Glomerular visceral epithelial cell (primary cell): ENCODE measurements around the gene MMAB.

Experiments
- DNase-seq: peaks from one replicate; pipeline ENCODE4 v3.0.0-alpha.2; 2016; ENCODE audit errors: extremely low spot score

MMAB gene

DNA sequence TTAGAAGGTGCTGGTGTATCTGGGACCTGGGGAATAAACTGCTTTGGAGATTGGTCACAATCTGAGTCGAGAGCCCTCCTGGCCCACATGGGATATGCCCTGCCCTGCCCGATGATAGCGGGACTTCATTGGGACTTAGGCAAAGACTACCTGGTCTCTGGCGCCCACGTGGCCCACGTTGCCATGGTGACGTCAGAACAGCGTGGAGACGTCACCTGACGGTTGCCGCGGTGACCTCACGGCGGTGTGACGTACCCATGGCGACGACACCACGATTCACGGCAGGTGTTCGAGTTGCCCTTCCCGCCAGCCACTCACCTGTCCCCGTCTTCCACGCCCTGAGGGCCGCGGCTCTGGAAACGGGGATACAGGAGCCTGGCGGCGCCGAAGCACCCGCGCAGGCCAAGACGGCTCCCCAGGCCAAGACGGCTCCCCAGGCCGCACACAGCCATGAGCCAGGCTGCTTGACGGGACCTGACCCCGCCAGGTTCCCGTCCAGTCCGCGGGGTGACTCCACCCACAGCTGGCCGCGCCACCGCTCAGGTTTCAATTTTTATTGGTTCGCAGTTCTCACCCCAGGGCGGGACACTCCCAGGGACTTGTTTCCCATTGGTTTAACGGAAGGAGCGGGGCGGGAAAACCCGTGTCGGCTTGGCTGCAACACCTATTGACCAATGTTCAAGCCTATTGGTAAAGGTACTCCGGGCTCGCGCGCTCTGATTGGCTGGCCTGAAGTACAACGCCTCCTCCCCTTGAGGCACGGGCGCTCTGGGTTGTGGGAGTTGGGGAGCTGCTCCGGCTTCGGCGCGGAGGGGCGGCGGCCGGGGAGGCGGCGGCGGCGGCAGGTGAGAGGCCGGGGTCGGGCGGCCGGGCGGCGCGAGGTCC, at the start of gene MMAB, which contains the start of gene MVK:
MMAB (minus strand) TSS at position 476 of the 885 bp plus-strand sequence; CDS start at position 452, 24 bp downstream.
MVK (plus strand) TSS at position 766 of the 885 bp plus-strand sequence. CDS start 1,029 bp downstream, outside the sequence.
- DNase-seq = peak; percentile 98

DNA sequence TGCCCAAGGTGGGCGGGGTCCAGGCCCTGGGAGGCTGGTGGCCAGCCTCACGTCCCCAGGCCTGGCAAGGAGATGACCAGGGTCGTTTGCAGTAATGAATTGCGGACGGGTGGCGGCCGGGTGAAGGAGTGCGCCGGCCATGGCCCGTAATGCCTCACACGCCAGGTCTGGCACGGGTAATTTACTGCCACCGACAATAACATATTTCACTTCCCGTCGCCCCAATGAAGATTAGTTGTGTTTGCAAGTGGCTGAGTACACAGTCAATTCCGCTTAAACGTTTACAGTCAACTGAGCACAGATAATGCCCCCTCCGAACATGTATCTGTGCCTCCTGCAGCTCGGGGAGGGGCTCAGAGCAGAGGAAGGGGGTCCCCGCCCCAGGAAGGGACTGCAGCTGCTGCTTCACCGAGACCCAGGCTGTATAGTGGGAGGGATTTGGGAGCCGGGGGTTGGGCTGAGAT, 48.6 kb upstream of the MMAB start:
- no peak for DNase-seq

DNA sequence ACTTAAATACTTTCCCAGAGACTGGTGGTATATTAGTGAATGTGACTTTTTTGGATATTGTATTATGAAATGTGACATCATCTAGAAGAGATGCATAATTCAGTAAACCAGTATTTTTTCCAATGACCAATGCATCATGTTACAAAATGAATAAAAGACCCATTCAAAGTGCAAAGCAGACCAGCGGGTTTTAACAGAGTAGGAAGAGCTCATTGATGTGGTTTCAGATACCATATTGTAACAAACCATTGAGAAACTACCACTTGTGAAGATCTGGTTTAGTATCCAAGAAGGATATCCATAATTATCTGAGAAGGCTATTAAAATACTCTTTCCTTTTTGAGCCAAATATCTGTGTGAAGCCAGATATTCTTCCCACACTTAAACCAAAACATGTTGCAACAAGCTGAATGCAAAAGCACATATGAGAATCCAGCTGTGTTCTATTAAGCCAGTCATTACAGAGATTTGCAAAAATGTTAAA, 47.9 kb upstream of the MMAB start:
- DNase-seq = no peak

DNA sequence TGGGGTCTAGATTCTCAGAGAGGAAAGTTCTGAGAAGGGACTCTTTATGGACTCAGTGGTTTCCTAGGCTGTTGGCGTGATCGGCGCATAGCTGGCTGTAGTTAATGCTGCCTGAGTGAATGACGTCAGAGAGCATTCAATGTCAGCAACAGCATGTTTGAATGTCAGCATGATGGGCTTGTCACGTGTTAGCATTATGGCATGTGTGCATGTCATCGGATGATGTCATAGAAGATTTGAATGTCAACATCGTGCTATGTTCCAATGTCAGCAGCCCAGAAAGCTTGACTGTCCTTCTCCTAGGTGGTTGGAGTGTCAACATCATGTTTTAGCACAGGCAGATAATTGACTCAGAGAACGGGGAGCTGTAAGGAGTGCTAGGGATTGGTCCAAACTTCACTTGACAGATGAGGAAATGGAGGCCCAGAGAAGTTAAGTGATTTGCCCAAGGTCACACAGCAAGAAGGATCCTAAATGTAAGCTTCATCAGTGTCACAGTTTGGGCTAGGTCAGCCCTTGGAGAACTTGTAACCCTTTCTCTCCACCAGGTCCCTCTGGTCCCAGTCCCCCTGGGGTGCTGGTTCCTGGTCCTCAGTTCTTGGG, 45.8 kb upstream of the MMAB start:
- DNase-seq = no peak

DNA sequence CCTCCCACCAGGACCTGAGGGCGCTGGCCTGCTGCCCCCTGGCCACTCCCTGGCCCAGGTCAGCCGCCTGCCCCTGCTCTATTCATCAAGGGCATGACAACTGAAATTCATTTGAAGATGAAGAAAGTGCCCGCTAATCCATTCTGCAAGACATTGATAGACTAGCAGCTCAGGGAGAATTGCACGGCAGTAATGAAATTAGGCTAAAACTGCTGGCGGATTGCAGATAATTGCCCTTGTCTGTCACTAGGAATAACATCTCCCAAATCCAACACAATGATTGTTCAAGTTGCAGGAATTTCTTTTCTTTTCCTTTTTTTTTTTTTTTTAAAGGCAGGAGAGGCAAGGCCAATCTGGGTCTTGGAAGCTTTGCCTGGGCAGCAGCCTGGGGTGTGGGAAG, 44.8 kb upstream of the MMAB start:
- DNase-seq = no peak

DNA sequence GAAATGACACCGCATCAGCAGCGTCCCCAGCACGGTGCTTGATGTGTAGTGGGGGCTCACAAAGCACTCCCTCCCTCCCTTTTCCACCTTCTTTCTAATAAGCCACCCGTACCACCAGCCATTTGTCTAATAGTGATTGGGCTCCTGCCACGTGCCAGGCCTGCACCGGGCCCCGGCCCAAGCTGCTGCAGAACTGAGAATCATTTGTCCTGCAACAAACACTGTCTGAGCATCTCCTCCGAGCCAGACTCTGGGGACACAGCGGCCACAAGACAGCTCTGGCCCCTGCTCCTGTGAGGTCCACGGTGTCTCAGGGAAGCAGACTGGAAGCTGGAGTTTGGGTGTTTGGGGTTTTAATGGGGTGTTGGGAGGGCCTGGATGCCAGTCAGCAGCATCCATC, 44.2 kb upstream of the MMAB start:
- no peak for DNase-seq

DNA sequence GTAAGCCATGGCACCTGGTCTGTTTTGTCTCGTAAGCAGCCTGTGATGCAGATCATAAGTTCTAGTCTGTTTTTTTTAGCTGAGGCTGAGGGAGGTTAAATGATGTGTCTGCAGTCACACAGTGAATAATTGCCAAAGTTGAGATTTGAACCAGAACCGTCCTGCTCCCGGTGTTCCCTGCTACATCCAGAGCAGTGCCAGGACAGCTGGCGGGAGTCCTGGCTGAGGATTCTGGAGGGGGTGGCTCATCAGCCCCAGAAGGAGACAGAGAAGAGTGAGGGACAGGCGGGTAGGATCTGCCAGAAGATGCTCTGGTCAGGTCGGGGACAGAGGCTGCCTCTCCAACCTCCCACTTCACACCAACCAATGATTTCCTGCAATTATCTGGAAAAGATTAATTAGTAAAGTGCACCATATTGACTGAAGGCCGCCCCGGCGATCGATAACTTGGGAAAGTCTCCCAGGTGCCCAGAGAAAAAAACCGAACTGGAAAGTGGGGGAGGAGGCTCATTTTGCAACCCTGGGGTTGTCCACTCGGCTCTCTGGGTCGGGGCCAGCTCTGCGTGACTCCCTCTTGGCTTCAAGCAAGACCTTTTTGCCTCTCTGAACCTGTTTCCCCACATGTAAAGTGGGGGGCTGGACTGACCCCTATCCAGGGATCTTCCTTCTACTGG, 42.4 kb upstream of the MMAB start:
- no peak for DNase-seq

DNA sequence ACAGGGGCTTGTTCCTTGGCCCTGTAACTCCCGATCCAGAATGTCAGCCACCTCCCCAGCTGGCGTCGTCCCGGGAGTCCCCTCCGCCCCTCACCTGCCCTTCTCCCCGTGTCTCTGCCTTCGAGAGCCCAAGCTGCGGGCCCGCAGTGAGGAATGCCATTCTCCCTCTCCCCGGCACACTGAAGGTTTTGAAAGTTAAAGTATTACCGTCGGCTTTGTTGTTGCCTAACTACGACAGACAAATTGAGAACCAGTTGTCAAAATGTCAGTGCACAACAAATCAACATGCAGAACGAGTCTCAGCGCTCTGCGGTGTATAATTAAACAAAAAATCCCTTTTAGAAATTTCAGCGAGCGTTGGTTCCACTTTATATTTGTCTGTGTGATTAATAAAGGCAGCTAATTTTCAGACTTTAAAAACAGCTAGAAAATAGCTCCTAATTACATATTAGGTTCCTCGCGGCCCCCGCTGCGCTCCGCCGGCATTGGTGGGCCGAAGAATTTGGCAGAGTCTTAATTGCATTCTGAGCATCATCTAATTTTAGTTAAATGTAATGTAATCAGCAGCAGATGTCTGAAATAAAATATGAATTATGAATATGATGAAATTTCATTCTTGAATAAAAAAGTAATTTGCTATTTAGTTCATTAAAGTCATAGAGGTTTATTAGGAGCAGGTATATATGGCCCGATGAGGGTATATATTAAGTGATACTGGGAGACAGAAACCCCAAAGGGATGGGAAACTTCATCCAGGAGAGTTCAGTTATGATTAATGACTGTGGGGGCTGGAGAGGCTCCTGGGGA, 40.5 kb upstream of the MMAB start:
- DNase-seq = no peak

DNA sequence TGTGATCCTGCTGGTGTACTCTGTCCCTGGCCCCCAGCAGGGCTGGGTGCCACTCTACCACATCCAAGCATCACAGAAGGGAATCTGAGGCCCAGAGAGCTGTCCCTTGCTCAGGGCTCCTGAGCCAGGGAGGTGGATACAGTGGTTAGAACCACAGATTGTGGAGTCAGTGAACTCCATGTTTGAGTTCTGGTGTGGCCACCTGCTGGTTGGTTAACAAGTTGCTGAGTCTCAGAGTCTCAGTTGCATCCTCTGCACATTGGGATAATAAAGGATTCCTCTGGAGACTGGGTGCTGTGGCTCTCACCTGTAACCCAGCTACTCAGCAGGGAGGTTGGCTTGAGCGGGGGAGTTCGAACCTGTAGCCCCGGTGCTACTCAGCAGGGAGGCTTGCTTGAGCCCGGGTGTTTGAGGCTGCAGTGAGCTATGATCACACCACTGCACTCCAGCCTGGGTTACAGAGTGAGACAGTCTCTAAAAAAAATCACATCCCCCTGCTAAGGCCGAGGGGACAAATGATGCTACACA, 39.7 kb upstream of the MMAB start:
- DNase-seq = peak; percentile 2

DNA sequence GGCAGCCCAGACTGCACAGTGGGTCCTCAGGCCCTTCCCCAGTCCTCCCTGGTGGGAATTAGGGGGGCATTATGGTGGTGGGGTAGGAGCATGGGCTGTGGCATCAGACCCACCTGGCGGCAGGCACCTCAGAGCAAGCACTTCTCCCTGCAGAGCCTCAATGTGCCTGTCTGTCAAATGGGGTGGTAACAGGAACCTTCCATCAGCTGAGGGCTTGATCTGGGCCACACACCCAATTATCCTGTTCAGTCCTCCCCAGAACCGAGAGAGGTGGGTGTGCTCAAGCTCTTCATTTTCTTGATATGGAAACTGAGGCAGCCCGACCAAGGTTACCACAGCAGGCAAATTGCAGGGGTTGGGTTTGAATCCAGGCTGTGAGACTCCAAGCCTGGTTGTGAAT, 38.7 kb upstream of the MMAB start:
- no peak for DNase-seq

DNA sequence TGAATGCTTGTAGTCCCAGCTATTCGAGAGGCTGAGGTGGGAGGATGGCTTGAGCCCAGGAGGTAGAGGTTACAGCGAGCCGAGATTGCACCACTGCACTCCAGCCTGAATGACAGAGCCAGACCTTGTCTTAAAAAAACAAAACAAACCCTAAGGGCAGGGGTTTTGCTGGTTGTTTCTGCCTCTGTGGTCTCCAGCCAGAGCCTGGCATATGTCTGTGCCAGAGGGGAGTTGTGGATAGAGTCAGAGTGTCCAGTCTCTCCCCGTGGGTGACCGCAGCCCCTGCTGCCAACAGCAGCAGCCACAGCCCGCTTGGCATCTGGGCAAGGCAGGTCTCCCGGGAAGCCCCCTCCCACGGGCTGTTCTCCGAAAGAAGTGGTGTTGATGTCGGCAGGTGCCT, 37.9 kb upstream of the MMAB start:
- no peak for DNase-seq

DNA sequence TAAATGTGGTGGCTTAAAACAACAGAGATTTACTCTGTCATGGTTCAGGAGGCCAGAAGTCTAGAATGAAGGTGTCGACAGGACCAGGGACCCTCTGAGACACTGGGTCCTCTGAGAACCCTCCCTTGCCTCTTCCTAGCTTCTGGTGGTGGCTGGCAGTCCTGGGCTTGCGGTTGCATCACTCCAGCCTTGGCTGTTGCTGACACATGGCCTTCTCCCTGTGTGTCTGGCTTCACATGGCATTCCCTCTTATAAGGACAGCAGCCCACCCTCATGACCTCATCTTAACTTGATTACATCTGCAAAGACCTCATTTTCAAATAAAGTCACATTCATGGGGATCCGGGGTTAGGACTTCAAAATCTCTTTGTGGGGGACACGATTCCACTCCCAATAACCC, 37.2 kb upstream of the MMAB start:
- no peak for DNase-seq

DNA sequence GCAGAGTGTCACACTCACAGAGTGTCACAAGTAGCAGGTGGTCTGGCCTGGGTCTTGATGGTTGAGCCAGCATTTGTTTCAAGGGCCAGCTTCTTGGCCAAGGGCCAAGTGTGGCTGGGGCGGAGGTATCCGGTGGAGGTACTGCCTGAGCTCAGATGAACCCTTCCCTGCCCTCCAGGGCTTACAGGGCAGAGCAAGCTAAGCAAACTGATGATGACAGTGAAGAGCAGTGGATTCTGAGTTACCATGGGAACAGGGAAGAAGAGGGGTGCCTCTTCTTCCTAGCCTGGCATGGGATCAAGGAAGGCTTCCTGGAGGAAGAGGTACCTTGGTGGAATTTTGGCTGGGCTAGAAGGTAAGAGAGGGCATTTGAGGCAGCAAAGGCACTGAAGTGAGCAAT, 36.0 kb upstream of the MMAB start:
- DNase-seq = no peak

DNA sequence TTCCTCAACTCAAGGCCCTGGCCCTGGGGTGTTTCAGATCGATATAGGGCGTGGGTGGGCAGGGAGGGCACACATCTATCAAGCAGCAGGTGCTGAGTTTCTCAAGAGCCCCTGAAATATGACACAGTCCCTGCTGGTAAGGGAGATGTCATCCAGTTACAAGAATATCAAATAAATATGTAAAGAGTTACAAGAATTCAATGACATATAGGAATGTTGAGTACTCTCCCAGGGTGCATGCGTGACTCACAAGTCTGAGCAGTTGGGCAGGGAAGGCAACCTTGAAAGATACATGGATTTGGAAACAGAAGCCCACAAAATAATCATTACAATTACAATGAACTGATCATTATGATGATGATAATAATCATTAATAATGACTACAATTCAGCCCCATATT, 35.5 kb upstream of the MMAB start:
- DNase-seq = no peak

DNA sequence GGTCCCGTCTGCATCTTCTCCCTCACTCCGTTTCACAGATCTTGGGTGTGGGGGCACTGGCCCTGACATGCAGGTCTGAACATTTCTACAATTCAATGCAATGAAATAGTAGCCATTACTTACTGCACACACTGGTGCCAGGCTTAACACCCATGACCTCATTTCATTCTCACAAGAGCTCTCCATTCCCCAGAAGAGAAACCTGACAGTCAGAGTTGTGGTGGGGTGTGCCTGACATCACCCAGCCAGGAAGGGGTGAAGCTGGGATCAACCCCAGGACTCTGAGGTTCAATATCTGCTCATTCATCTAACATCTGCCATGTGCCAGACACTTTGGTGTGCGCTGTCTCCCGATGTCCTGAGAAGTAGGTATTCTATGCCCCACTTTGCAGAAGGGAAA, 35.0 kb upstream of the MMAB start:
- no peak for DNase-seq

DNA sequence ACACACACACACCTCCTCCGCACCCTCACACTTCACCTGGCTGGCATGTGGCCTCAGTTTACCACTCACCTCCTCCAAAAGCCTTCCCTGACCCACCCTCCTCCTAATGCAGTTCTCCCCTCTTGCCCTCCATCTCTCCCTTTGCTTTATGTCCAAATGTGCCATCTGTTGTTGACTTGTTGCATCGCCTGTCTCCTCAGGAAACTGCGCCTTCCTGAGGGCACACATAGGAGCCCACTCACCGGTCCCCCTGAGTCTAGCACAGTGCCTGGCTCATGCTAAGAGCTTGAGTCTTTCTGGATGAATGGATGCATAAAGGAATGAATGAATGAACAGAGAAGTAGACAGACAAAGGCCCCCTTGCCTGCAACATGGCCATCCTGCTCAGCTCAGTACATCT, 34.3 kb upstream of the MMAB start:
- no peak for DNase-seq

DNA sequence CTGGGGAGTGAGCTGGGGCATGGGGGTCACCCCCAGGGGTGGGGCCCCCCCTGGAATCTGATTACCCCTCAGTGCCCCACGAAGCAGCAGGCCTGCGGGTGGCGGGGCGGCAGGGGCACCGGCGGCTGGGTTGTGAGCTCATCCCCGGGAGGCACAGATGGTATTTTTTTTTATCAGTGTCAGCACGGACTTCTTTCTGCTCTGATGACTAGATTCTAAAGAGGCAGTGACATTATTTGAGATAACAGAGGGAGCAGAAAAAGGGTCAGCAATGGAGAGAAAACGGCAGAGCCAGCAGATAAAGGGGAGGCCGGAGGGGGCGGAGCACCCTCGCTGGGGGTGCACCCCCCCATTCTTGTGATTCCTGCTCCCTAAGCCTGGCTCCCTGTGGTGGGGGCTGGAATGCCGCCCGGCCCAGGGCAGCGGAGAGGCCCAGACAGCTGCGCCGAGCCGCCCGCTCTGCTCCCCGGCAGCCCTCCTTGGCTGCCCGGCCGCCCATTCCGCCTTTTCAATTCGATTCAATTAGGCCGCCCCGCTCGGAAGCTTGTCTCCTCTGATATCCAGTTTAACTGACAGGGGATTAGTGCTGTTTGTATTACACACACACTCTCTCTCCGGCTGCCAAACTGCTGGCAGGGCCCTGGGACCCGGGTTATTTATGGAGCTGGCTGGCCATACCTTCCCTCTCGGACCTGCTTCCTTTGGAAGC, 33.2 kb upstream of the MMAB start:
- DNase-seq = no peak

DNA sequence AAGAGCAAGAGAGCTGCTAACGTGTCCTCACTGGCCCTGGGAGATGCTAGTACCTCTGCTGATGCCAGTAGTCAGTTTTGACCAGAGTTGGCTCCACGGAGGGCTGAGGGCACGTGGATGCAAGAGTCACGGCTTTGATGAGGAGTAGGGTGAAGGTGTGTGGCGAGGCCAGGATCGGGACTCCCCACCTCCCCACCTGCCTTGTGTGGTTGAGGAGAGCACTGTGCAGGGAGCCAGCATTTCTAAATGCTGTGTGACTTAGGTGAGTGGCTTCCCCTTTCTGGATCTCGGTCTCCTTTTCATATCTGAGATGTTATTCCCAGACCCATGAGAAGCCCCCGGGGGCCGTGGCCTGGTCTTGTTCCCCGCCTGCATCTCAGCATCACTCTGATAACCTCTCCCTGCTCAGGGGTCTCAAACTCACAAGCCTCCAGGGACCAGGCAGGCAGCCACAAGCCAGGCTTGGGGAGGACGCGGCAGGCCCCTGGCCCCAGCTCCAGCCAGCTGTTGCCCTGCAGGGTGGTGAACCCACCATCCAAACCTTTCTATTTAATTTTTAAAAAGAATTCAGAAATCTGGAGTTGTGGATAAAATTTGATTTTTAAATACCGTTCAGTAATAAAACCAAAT, 32.4 kb upstream of the MMAB start:
- no peak for DNase-seq

DNA sequence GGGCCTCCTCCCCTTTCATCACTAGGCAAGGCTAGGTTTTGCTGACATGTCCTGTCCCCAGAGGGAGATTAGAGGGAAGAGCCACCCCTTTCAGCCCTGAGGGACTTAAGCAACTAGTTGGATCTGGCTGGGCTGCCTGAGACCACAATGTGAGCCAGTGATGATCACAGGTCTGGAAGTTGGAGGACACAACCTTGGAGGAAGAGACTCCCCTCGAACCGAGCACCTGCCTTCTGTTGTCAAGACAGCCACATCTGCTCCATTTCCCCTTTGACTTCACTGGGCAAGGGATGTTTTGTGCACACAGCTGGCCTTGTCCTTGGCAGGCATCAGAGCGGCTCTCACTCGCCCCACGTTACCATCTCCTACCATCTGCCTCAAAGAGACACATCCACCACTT, 31.7 kb upstream of the MMAB start:
- no peak for DNase-seq

DNA sequence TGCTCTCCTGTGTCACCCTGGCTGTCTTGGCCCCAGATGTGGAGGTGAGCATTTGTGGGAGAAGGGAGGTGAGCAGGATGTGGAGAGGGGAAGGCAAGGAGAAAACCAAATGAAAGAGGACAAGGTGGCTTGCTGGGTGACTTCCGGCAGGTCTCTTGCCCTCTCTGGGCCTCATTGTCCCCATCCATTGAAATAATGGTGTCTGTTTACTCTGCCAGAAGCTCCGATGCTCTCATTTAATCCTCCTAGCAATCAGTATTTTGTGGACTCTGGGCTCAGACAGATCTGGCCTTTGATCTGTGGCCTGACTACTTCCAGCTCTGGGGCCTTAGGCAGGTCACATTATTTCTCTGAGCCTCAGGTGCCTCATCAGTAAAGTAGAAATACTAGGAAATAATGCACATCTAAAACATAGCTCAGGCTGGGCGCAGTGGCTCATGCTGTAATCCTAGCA, 30.9 kb upstream of the MMAB start:
- no peak for DNase-seq
